WTC11 (cell line): ENCODE measurements around the gene SCYGR5. TPM values are rescaled to one million over a fixed set of nuclear protein-coding genes. Genes with fewer than 3 reads are reported as not detected.
"Not testable (repeated sequence)": the region's sequence is repeated elsewhere in the genome, so short reads cannot be mapped to it uniquely, and the experiment has no call there.

Source experiments
- ATAC-seq: fragments of 200-7000 bp; cut with Tn5 transposase; 2 replicates; pipeline ENCODE4 v1.10.0; 2021; ENCODE audit warnings: mild to moderate bottlenecking, moderate library complexity
- CTCF ChIA-PET: fragments of 300-600 bp; sonication (Branson Sonifier 250); formaldehyde crosslinking; loops from one replicate; lab custom pipeline; 2021; ENCODE audit warnings: antibody characterized with exemption; lab: Charles Lee
- POLR2A ChIA-PET: fragments of 350-600 bp; sonication (Branson Sonifier 250); formaldehyde crosslinking; loops from one replicate; lab custom pipeline; 2021; ENCODE audit warnings: antibody characterized with exemption; lab: Charles Lee
- DNase-seq: peaks from one replicate; pipeline ENCODE4 v3.0.0; 2021; ENCODE audit warnings: low spot score
- H3K27ac Mint-ChIP-seq: 2 replicates; pipeline ENCODE4 v1.8.0; 2021; ENCODE audit warnings: mixed read lengths
- H3K27me3 Mint-ChIP-seq: 2 replicates; pipeline ENCODE4 v1.8.0; 2021; ENCODE audit warnings: low read depth, mild to moderate bottlenecking, moderate library complexity, mixed read lengths
- H3K36me3 Mint-ChIP-seq: 2 replicates; pipeline ENCODE4 v1.8.0; 2021; ENCODE audit warnings: mixed read lengths
- H3K4me1 Mint-ChIP-seq: 2 replicates; pipeline ENCODE4 v1.8.0; 2022; ENCODE audit warnings: mixed read lengths
- H3K4me3 Mint-ChIP-seq: 2 replicates; pipeline ENCODE4 v1.8.0; 2021; ENCODE audit warnings: mild to moderate bottlenecking, moderate library complexity, mixed read lengths
- H3K9me3 Mint-ChIP-seq: 2 replicates; pipeline ENCODE4 v1.8.0; 2021; ENCODE audit warnings: mixed read lengths
- ATF3 ChIP-seq: sonication (generic); formaldehyde crosslinking; conservative IDR thresholded peaks from 2 replicates; pipeline ENCODE4 v1.8.1; 2022; ENCODE audit warnings: mild to moderate bottlenecking, missing genetic modification reagents
- ESRRA ChIP-seq: sonication (generic); formaldehyde crosslinking; IDR thresholded peaks from 2 replicates; pipeline ENCODE4 v1.8.1; 2022; ENCODE audit warnings: mild to moderate bottlenecking, missing genetic modification reagents, borderline replicate concordance
- FOXK1 ChIP-seq: sonication (generic); formaldehyde crosslinking; IDR thresholded peaks from 2 replicates; pipeline ENCODE4 v1.8.0; 2022; ENCODE audit warnings: mild to moderate bottlenecking, moderate library complexity, missing genetic modification reagents
- NFYB ChIP-seq: sonication (generic); formaldehyde crosslinking; conservative IDR thresholded peaks from 2 replicates; pipeline ENCODE4 v1.8.0; 2022; ENCODE audit warnings: low read depth, missing genetic modification reagents
- NR1H2 ChIP-seq: sonication (generic); formaldehyde crosslinking; IDR thresholded peaks from 2 replicates; pipeline ENCODE4 v1.9.0; 2021; ENCODE audit warnings: mild to moderate bottlenecking, moderate library complexity, missing genetic modification reagents
- TEAD4 ChIP-seq: sonication (generic); formaldehyde crosslinking; IDR thresholded peaks from 2 replicates; pipeline ENCODE4 v1.8.0; 2022; ENCODE audit warnings: mild to moderate bottlenecking, missing genetic modification reagents
- TP53 ChIP-seq: sonication (generic); formaldehyde crosslinking; IDR thresholded peaks from 2 replicates; pipeline ENCODE4 v1.8.1; 2023; ENCODE audit warnings: mild to moderate bottlenecking, missing genetic modification reagents
- ZNF263 ChIP-seq: sonication (generic); formaldehyde crosslinking; IDR thresholded peaks from 2 replicates; pipeline ENCODE4 v1.8.1; 2022; ENCODE audit warnings: low read depth, mild to moderate bottlenecking, moderate library complexity, missing genetic modification reagents
- ZNF512 ChIP-seq: sonication (generic); formaldehyde crosslinking; IDR thresholded peaks from 2 replicates; pipeline ENCODE4 v1.8.1; 2022; ENCODE audit warnings: missing genetic modification reagents, borderline replicate concordance
- ZNF532 ChIP-seq: fragments of 250-450 bp; sonication (Bioruptor Pico); IDR thresholded peaks from 2 replicates; pipeline ENCODE4 v1.9.0; 2021; ENCODE audit warnings: mild to moderate bottlenecking, borderline replicate concordance
- total RNA-seq: library from RNA; stranded (reverse); gene quantifications from 3 replicates; pipeline ENCODE4 v1.2.3, GENCODE V29; 2021
- TF ChIP-seq, protein P1 (sequence below): sonication (generic); formaldehyde crosslinking; conservative IDR thresholded peaks from 2 replicates; pipeline ENCODE4 v1.8.1; 2023; ENCODE audit warnings: mild to moderate bottlenecking, low read depth, missing genetic modification reagents, moderate library complexity
- TF ChIP-seq, protein P2 (sequence below): fragments of 250-450 bp; sonication (Bioruptor Pico); IDR thresholded peaks from 2 replicates; pipeline ENCODE4 v1.9.0; 2021; ENCODE audit warnings: mild to moderate bottlenecking

The SCYGR5 gene
- total RNA-seq, 1 experiment from 2014 or later: not detected

DNA sequence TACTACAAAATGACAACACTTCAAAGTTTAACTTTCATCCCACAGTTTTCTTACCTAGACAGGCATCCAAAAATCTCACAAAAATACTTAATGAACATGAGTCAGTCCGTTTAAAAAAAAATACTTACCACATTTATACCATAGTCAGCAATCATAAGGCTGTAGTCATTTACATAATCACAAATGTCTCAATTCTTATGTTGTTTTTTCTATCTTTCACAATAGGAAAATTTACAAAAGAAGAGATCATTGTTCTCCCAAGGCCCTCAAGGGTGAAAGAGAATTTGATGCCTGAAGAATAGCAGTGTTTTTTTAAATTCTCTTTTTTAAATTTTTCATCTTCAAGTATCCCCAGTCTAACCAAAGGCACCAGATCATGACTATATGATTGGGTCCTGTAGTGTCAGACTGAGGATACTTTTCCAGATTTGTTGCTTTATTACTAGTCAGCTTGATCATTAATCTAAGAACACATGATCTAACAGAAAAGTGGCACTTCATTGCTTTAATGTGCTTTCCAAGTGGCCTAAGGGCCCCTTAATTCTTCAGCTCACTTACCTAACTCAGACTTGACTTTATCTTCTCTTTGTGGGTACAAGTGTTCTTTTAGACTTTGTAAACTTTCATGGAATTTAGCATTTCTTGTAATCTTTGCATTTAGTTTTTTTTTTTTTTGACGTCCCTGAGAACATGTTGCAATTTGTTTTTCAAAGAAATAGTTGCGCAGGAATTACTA lies 4.7 kb downstream of the SCYGR5 start:
- peaks cover 20% of the 10 kb centered on the region for H3K4me1 Mint-ChIP-seq
- H3K36me3 Mint-ChIP-seq: no peaks in the 10 kb centered on the region
- H3K4me3 Mint-ChIP-seq: no peak overlapping the region
- no peak overlapping the region for H3K27ac Mint-ChIP-seq
- ChIA-PET CTCF (interaction anchor here (1.5 to 1.7 kb wide), 2 partner anchors 13 to 95 kb away, joined by 5 to 6 read pairs; no protein-coding TSS in a partner anchor), POLR2A (no interaction called here)
- no peaks in the 10 kb centered on the region for H3K9me3 Mint-ChIP-seq
- DNase-seq: no peak
- H3K27me3 Mint-ChIP-seq: no peaks in the 10 kb centered on the region
- TF ChIP-seq NR1H2 (no peak), ESRRA (CRISPR knock-in tag) (no peak), ZNF263 (CRISPR knock-in tag) (no peak), ZNF512 (CRISPR knock-in tag) (no peak), TP53 (no peak), FOXK1 (CRISPR knock-in tag) (no peak), ATF3 (CRISPR knock-in tag) (no peak), NFYB (no peak), ZNF532 (no peak), TEAD4 (CRISPR knock-in tag) (no peak)
- TF ChIP-seq, protein P1, sequence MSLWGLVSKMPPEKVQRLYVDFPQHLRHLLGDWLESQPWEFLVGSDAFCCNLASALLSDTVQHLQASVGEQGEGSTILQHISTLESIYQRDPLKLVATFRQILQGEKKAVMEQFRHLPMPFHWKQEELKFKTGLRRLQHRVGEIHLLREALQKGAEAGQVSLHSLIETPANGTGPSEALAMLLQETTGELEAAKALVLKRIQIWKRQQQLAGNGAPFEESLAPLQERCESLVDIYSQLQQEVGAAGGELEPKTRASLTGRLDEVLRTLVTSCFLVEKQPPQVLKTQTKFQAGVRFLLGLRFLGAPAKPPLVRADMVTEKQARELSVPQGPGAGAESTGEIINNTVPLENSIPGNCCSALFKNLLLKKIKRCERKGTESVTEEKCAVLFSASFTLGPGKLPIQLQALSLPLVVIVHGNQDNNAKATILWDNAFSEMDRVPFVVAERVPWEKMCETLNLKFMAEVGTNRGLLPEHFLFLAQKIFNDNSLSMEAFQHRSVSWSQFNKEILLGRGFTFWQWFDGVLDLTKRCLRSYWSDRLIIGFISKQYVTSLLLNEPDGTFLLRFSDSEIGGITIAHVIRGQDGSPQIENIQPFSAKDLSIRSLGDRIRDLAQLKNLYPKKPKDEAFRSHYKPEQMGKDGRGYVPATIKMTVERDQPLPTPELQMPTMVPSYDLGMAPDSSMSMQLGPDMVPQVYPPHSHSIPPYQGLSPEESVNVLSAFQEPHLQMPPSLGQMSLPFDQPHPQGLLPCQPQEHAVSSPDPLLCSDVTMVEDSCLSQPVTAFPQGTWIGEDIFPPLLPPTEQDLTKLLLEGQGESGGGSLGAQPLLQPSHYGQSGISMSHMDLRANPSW (CRISPR knock-in tag): no peak
- TF ChIP-seq, protein P2, sequence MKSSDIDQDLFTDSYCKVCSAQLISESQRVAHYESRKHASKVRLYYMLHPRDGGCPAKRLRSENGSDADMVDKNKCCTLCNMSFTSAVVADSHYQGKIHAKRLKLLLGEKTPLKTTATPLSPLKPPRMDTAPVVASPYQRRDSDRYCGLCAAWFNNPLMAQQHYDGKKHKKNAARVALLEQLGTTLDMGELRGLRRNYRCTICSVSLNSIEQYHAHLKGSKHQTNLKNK: no peak
- TF ChIP-seq, all 79 proteins: peak for 0
- ATAC-seq: no peak

DNA sequence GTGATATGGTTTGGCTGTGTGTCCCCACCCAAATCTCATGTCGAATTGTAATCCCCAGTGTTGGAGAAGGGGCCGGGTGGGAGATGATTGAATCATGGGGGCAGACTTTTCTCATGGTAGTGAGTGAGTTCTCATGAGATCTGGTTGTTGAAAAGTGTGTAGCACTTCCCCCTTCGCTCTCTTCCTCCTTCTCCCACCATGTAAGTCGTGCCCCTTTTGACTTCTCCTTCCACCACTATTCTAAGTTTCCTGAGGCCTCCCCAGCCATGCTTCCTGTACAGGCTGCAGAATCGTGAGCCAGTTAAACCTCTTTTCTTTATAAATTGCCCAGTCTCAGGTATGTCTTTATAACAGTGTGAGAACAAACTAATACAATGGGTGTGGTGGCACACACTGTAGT lies 7.0 kb downstream of the SCYGR5 start:
- DNase-seq, H3K9me3 Mint-ChIP-seq, H3K27me3 Mint-ChIP-seq, ATAC-seq, H3K27ac Mint-ChIP-seq, H3K4me3 Mint-ChIP-seq, CTCF ChIA-PET, H3K36me3 Mint-ChIP-seq: not testable (repeated sequence)
- POLR2A ChIA-PET: interaction anchor here (0.6 kb wide), 1 partner anchor 24 kb away, joined by 3 read pairs; no protein-coding TSS in a partner anchor
- peaks cover 17% of the 10 kb centered on the region for H3K4me1 Mint-ChIP-seq
